ENCODE results near the gene MED31.

Gene MED31

GRCh38 chr17:6675201-6675825, 23.9 kb upstream of the MED31 start:
- no peak for TF ChIP-seq CTCF (IDR thresholded peaks at IDR 0.05; ENCODE audit: poor library complexity, severe bottlenecking)
- ATAC-seq (ENCODE audit: low read depth): no peak
- no peaks in the 10 kb centered on the region for H3K36me3 ChIP-seq (ENCODE audit: low read depth)
- DNase-seq (ENCODE audit: low spot score): no peak
- no peaks in the 10 kb centered on the region for H3K27me3 ChIP-seq (ENCODE audit: insufficient read depth, poor library complexity, severe bottlenecking)
- no peak overlapping the region for H3K27ac ChIP-seq (ENCODE audit: poor library complexity, severe bottlenecking)
- H3K4me3 ChIP-seq (ENCODE audit: severe bottlenecking): no peak overlapping the region
- H3K4me1 ChIP-seq (ENCODE audit: insufficient read depth, poor library complexity, severe bottlenecking): peaks cover 21% of the 10 kb centered on the region
- no peaks in the 10 kb centered on the region for H3K9me3 ChIP-seq (ENCODE audit: severe bottlenecking)

- H3K27me3 ChIP-seq (ENCODE audit: insufficient read depth, poor library complexity, severe bottlenecking): no peaks in the 10 kb centered on the region
Measured at GRCh38 chr17:6674586-6674985, 23.2 kb upstream of the MED31 start.

GRCh38 chr17:6671431-6671830, 20.0 kb upstream of the MED31 start:
- H3K4me1 ChIP-seq (ENCODE audit: insufficient read depth, poor library complexity, severe bottlenecking): peaks cover 30% of the 10 kb centered on the region
- no peaks in the 10 kb centered on the region for H3K36me3 ChIP-seq (ENCODE audit: low read depth)
- no peaks in the 10 kb centered on the region for H3K27me3 ChIP-seq (ENCODE audit: insufficient read depth, poor library complexity, severe bottlenecking)
- no peak for ATAC-seq (ENCODE audit: low read depth)
- no peak for DNase-seq (ENCODE audit: low spot score)
- peak overlapping the region; percentile 97 for H3K27ac ChIP-seq (ENCODE audit: poor library complexity, severe bottlenecking)
- no peaks in the 10 kb centered on the region for H3K9me3 ChIP-seq (ENCODE audit: severe bottlenecking)
- no peak overlapping the region for H3K4me3 ChIP-seq (ENCODE audit: severe bottlenecking)
- no peak for TF ChIP-seq CTCF (IDR thresholded peaks at IDR 0.05; ENCODE audit: poor library complexity, severe bottlenecking)

More at GRCh38 chr17:6674586-6674985, 23.2 kb upstream of the MED31 start:
- no peaks in the 10 kb centered on the region for H3K9me3 ChIP-seq (ENCODE audit: severe bottlenecking)
- TF ChIP-seq CTCF (IDR thresholded peaks at IDR 0.05; ENCODE audit: poor library complexity, severe bottlenecking): no peak
- H3K27ac ChIP-seq (ENCODE audit: poor library complexity, severe bottlenecking): no peak overlapping the region
- peaks cover 22% of the 10 kb centered on the region for H3K4me1 ChIP-seq (ENCODE audit: insufficient read depth, poor library complexity, severe bottlenecking)
- no peaks in the 10 kb centered on the region for H3K36me3 ChIP-seq (ENCODE audit: low read depth)
- H3K4me3 ChIP-seq (ENCODE audit: severe bottlenecking): no peak overlapping the region
- no peak for DNase-seq (ENCODE audit: low spot score)
- no peak for ATAC-seq (ENCODE audit: low read depth)

GRCh38 chr17:6670999-6671398, 19.6 kb upstream of the MED31 start:
- no peak overlapping the region for H3K4me3 ChIP-seq (ENCODE audit: severe bottlenecking)
- H3K27me3 ChIP-seq (ENCODE audit: insufficient read depth, poor library complexity, severe bottlenecking): no peaks in the 10 kb centered on the region
- peaks cover 33% of the 10 kb centered on the region for H3K4me1 ChIP-seq (ENCODE audit: insufficient read depth, poor library complexity, severe bottlenecking)
- no peaks in the 10 kb centered on the region for H3K36me3 ChIP-seq (ENCODE audit: low read depth)
- H3K9me3 ChIP-seq (ENCODE audit: severe bottlenecking): no peaks in the 10 kb centered on the region
- no peak for TF ChIP-seq CTCF (IDR thresholded peaks at IDR 0.05; ENCODE audit: poor library complexity, severe bottlenecking)
- H3K27ac ChIP-seq (ENCODE audit: poor library complexity, severe bottlenecking): peak overlapping the region; percentile 97
- ATAC-seq (ENCODE audit: low read depth): no peak
- no peak for DNase-seq (ENCODE audit: low spot score)

GRCh38 chr17:6670571-6670970, 19.2 kb upstream of the MED31 start:
- Histone ChIP-seq H3K9me3 (ENCODE audit: severe bottlenecking) (no peaks in the 10 kb centered on the region), H3K27me3 (ENCODE audit: insufficient read depth, poor library complexity, severe bottlenecking) (no peaks in the 10 kb centered on the region), H3K27ac (ENCODE audit: poor library complexity, severe bottlenecking) (peak overlapping the region; percentile 97), H3K4me1 (ENCODE audit: insufficient read depth, poor library complexity, severe bottlenecking) (peaks cover 33% of the 10 kb centered on the region), H3K4me3 (ENCODE audit: severe bottlenecking) (no peak overlapping the region), H3K36me3 (ENCODE audit: low read depth) (no peaks in the 10 kb centered on the region)
- no peak for DNase-seq (ENCODE audit: low spot score)
- no peak for TF ChIP-seq CTCF (IDR thresholded peaks at IDR 0.05; ENCODE audit: poor library complexity, severe bottlenecking)
- ATAC-seq (ENCODE audit: low read depth): no peak
